A673 (cell line): ENCODE results near the gene HOXA4.

Source experiments
- EZH2 ChIP-seq: fragments of 200-600 bp; sonication (generic); IDR thresholded peaks from 2 replicates; pipeline ENCODE4 v1.6.1; 2017; ENCODE audit warnings: borderline replicate concordance, low read depth, mild to moderate bottlenecking, mixed read lengths, antibody characterized with exemption, low read length; ENCODE audit not compliant: poor library complexity, severe bottlenecking
- TF ChIP-seq, protein P1 (sequence below): fragments of 300-800, 200-600 bp; sonication (generic); conservative IDR thresholded peaks from 2 replicates; pipeline ENCODE4 v1.5.1; 2017; ENCODE audit warnings: low read depth, mild to moderate bottlenecking, antibody characterized with exemption, low read length, moderate library complexity, mixed read lengths

GRCh38 chr7:27159266-27160144 is 28.9 kb upstream of the HOXA4 start:
- no peak for TF ChIP-seq EZH2
- TF ChIP-seq, protein P1, sequence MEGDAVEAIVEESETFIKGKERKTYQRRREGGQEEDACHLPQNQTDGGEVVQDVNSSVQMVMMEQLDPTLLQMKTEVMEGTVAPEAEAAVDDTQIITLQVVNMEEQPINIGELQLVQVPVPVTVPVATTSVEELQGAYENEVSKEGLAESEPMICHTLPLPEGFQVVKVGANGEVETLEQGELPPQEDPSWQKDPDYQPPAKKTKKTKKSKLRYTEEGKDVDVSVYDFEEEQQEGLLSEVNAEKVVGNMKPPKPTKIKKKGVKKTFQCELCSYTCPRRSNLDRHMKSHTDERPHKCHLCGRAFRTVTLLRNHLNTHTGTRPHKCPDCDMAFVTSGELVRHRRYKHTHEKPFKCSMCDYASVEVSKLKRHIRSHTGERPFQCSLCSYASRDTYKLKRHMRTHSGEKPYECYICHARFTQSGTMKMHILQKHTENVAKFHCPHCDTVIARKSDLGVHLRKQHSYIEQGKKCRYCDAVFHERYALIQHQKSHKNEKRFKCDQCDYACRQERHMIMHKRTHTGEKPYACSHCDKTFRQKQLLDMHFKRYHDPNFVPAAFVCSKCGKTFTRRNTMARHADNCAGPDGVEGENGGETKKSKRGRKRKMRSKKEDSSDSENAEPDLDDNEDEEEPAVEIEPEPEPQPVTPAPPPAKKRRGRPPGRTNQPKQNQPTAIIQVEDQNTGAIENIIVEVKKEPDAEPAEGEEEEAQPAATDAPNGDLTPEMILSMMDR = no peak
